ENCODE results near the gene STK36. TPM values are rescaled to one million over a fixed set of nuclear protein-coding genes. Genes with fewer than 3 reads are reported as not detected.
A peak's percentile ranks its signal among the peaks of the same experiment; 100 is the strongest.

STK36 gene
- total RNA-seq, 2 donors from 2014 or later: 15.3 to 22.1 TPM

DNA sequence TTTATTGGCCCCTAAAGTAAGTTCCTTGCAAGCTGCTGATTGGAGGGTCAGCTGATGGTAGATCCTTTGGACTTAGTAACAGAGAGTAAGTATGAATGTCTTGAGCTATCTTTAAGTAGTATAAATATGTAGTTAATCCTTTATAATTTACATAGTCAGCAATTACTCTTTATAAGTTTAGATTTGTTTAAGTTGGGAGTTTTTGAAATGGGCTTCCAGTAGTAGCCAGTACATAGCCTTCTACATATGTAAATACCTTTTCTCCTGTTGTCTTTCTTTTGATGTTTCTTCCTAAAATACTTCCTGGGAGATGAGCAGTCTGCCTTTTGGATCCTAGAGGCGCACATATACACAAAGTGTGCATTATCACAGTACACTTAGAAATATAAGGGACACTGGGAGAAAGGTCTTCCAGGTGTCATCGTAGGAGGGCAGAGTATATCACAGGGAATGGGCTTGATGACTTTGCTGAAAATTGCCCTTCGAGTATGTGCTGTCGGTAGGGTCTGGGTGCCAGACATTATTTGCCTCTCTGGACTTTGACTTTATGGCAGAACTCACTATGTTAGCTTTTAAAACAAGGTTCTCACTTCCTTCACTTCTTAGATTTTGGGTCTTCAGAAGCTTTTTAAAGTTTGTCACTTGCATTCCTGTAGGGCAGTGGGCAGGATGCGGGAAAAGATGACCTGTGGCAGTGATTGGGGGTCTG lies 60.3 kb downstream of the STK36 start:
- H3K4me3 Mint-ChIP-seq: no peak overlapping the region
- H3K27me3 Mint-ChIP-seq (ENCODE audit: low read depth): no peaks in the 10 kb centered on the region
- ATAC-seq (replicated peaks in 1 of 2): no peak
- DNase-seq: no peak
- H3K4me1 Mint-ChIP-seq (ENCODE audit: low read depth): peaks cover 31% of the 10 kb centered on the region
- peaks cover 14 to 19% of the 10 kb centered on the region in 2 donors for H3K36me3 Mint-ChIP-seq (ENCODE audit: insufficient read depth in 2 of 2)
- H3K27ac Mint-ChIP-seq: no peak overlapping the region
- peaks cover 2 to 7% of the 10 kb centered on the region in 2 donors for H3K9me3 Mint-ChIP-seq

GRCh38 chr2:218732761-218733158 lies 60.9 kb downstream of the STK36 start:
- ATAC-seq (replicated peaks in 1 of 2): peak in 1 of 2 donors; percentile 51
- Mint-ChIP-seq H3K27me3 (ENCODE audit: low read depth) (no peaks in the 10 kb centered on the region), H3K27ac (peak overlapping the region; percentile 83)

GRCh38 chr2:218733171-218734021 lies 61.5 kb downstream of the STK36 start:
- Mint-ChIP-seq H3K27me3 (ENCODE audit: low read depth) (no peaks in the 10 kb centered on the region), H3K27ac (peak overlapping the region; percentile 83), H3K36me3 (ENCODE audit: insufficient read depth in 2 of 2) (peaks cover 14 to 20% of the 10 kb centered on the region in 2 donors), H3K4me1 (ENCODE audit: low read depth) (peaks cover 31% of the 10 kb centered on the region), H3K9me3 (peaks cover 0 to 5% of the 10 kb centered on the region in 2 donors), H3K4me3 (peak overlapping the region; percentile 1 to 30)
- ATAC-seq (replicated peaks in 1 of 2) (peak; percentile 91 to 94), DNase-seq (peak; percentile 21 to 49)

More at GRCh38 chr2:218732761-218733158, 60.9 kb downstream of the STK36 start:
- Mint-ChIP-seq H3K4me3 (peak overlapping the region in 1 of 2 donors; percentile 30), H3K4me1 (ENCODE audit: low read depth) (peaks cover 31% of the 10 kb centered on the region), H3K9me3 (peaks cover 1 to 6% of the 10 kb centered on the region in 2 donors), H3K36me3 (ENCODE audit: insufficient read depth in 2 of 2) (peaks cover 12 to 17% of the 10 kb centered on the region in 2 donors)
- no peak for DNase-seq

DNA sequence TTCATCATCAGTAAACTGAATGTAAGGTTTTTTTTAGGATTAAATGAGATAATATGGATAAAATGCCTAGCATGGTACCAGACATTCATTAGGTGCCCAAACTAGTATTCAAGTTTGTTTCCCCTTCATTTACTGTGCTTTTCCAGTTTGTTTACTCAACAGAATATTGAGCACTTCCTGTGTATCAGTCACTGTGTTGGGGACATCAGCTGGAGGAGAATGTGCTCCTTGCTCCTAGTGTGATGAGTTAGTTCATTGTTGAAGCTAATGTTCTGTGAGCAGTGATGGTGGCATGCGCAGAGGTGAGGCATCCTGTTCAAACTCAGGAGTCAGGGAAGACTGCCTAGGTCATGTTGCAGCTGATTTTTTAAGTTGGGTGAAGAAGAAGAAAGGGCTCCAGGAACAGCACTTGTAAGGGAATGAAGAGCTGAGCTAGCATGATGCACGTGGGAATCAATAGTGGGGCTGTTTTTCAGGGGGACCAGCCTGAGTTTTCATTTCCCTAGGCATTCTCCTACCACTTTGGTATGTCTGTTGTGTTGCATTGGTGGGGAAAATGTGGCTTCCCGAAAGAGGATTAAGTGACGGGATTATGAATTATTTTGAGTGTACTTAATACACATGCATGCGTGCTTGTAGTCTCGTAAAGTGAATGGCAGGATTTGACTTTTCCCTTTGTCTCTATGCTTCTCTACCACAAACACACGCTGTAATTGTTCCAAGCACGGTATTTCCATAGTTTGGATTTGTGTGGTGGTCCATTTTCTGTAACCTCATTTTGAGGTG lies 62.5 kb downstream of the STK36 start:
- ATAC-seq (replicated peaks in 1 of 2) (no peak), DNase-seq (no peak)
- H3K9me3 Mint-ChIP-seq: peaks cover 0 to 5% of the 10 kb centered on the region in 2 donors
- H3K36me3 Mint-ChIP-seq (ENCODE audit: insufficient read depth in 2 of 2): peaks cover 12 to 17% of the 10 kb centered on the region in 2 donors
- H3K27ac Mint-ChIP-seq: peak overlapping the region; percentile 83
- no peaks in the 10 kb centered on the region for H3K27me3 Mint-ChIP-seq (ENCODE audit: low read depth)
- peaks cover 31% of the 10 kb centered on the region for H3K4me1 Mint-ChIP-seq (ENCODE audit: low read depth)
- H3K4me3 Mint-ChIP-seq: peak overlapping the region in 1 of 2 donors; percentile 30

GRCh38 chr2:218736531-218736930 lies 64.6 kb downstream of the STK36 start:
- H3K36me3 Mint-ChIP-seq (ENCODE audit: insufficient read depth in 2 of 2): peaks cover 14% of the 10 kb centered on the region in 2 donors

GRCh38 chr2:218743068-218743467 lies 71.2 kb downstream of the STK36 start:
- Mint-ChIP-seq H3K4me3 (peak overlapping the region in 1 of 2 donors; percentile 9), H3K9me3 (no peaks in the 10 kb centered on the region), H3K27ac (no peak overlapping the region), H3K27me3 (ENCODE audit: low read depth) (no peaks in the 10 kb centered on the region), H3K4me1 (ENCODE audit: low read depth) (peaks cover 34% of the 10 kb centered on the region), H3K36me3 (ENCODE audit: insufficient read depth in 2 of 2) (peaks cover 13 to 17% of the 10 kb centered on the region in 2 donors)
- no peak for DNase-seq
- peak; percentile 53 to 93 for ATAC-seq (replicated peaks in 1 of 2)

More at GRCh38 chr2:218736531-218736930, 64.6 kb downstream of the STK36 start:
- H3K4me3 Mint-ChIP-seq: no peak overlapping the region
- H3K27me3 Mint-ChIP-seq (ENCODE audit: low read depth): no peaks in the 10 kb centered on the region
- peaks cover 29% of the 10 kb centered on the region for H3K4me1 Mint-ChIP-seq (ENCODE audit: low read depth)
- DNase-seq (no peak), ATAC-seq (replicated peaks in 1 of 2) (no peak)
- H3K9me3 Mint-ChIP-seq: peaks cover 0 to 5% of the 10 kb centered on the region in 2 donors
- H3K27ac Mint-ChIP-seq: no peak overlapping the region

- Mint-ChIP-seq H3K27ac (peak overlapping the region; percentile 72), H3K9me3 (no peaks in the 10 kb centered on the region), H3K27me3 (ENCODE audit: low read depth) (no peaks in the 10 kb centered on the region), H3K36me3 (ENCODE audit: insufficient read depth in 2 of 2) (peaks cover 12 to 15% of the 10 kb centered on the region in 2 donors), H3K4me3 (peak overlapping the region in 1 of 2 donors; percentile 66), H3K4me1 (ENCODE audit: low read depth) (peaks cover 34% of the 10 kb centered on the region)
- ATAC-seq (replicated peaks in 1 of 2) (peak in 1 of 2 donors; percentile 51), DNase-seq (no peak)
These were observed 72.7 kb downstream of the STK36 start for GRCh38 chr2:218744615-218745014.

GRCh38 chr2:218745160-218745558 lies 73.3 kb downstream of the STK36 start:
- H3K27ac Mint-ChIP-seq: no peak overlapping the region
- peaks cover 34% of the 10 kb centered on the region for H3K4me1 Mint-ChIP-seq (ENCODE audit: low read depth)
- ATAC-seq (replicated peaks in 1 of 2) (no peak), DNase-seq (no peak)
- H3K9me3 Mint-ChIP-seq: no peaks in the 10 kb centered on the region
- H3K27me3 Mint-ChIP-seq (ENCODE audit: low read depth): no peaks in the 10 kb centered on the region
- no peak overlapping the region for H3K4me3 Mint-ChIP-seq
- H3K36me3 Mint-ChIP-seq (ENCODE audit: insufficient read depth in 2 of 2): peaks cover 11 to 12% of the 10 kb centered on the region in 2 donors

- DNase-seq (no peak), ATAC-seq (replicated peaks in 1 of 2) (no peak)
- peaks cover 11 to 14% of the 10 kb centered on the region in 2 donors for H3K36me3 Mint-ChIP-seq (ENCODE audit: insufficient read depth in 2 of 2)
- no peak overlapping the region for H3K27ac Mint-ChIP-seq
- peaks cover 34% of the 10 kb centered on the region for H3K4me1 Mint-ChIP-seq (ENCODE audit: low read depth)
- no peak overlapping the region for H3K4me3 Mint-ChIP-seq
- H3K27me3 Mint-ChIP-seq (ENCODE audit: low read depth): no peaks in the 10 kb centered on the region
- no peaks in the 10 kb centered on the region for H3K9me3 Mint-ChIP-seq
These were observed 73.9 kb downstream of the STK36 start for GRCh38 chr2:218745559-218746469.

DNA sequence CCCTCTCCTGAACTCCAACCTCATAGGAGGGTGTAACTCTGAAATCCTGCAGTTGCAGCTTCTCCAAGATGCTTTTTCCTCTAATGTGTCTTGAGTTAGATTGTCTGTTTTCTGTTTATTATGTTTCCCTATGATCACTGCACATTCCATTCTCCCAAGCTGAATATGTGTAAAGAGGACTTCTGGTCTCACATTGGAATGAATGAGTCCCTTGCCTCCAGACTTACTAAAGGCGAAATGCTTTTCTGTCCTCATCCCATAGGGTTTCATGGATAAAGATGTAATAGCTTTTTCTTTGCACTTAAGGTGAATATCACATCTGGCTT lies 74.5 kb downstream of the STK36 start:
- peaks cover 34% of the 10 kb centered on the region for H3K4me1 Mint-ChIP-seq (ENCODE audit: low read depth)
- no peaks in the 10 kb centered on the region for H3K27me3 Mint-ChIP-seq (ENCODE audit: low read depth)
- H3K4me3 Mint-ChIP-seq: no peak overlapping the region
- H3K27ac Mint-ChIP-seq: no peak overlapping the region
- H3K9me3 Mint-ChIP-seq: no peaks in the 10 kb centered on the region
- peaks cover 10 to 14% of the 10 kb centered on the region in 2 donors for H3K36me3 Mint-ChIP-seq (ENCODE audit: insufficient read depth in 2 of 2)
- ATAC-seq (replicated peaks in 1 of 2): no peak
- DNase-seq: no peak

GRCh38 chr2:218746960-218747359 lies 75.1 kb downstream of the STK36 start:
- H3K27me3 Mint-ChIP-seq (ENCODE audit: low read depth): no peaks in the 10 kb centered on the region
- no peak for DNase-seq
- H3K4me3 Mint-ChIP-seq: no peak overlapping the region
- no peaks in the 10 kb centered on the region for H3K9me3 Mint-ChIP-seq
- peaks cover 9 to 14% of the 10 kb centered on the region in 2 donors for H3K36me3 Mint-ChIP-seq (ENCODE audit: insufficient read depth in 2 of 2)
- peaks cover 34% of the 10 kb centered on the region for H3K4me1 Mint-ChIP-seq (ENCODE audit: low read depth)
- no peak overlapping the region for H3K27ac Mint-ChIP-seq
- ATAC-seq (replicated peaks in 1 of 2): no peak
